Measurements from ENCODE around the gene APLNR.

GRCh38 chr11:57240757-57241156, 3.7 kb upstream of the APLNR start:
- TF ChIP-seq CTCF (IDR thresholded peaks at IDR 0.05; ENCODE audit: borderline replicate concordance, extremely low read depth, low read length, poor library complexity, severe bottlenecking) (no peak), EZH2 (IDR thresholded peaks at IDR 0.05; ENCODE audit: borderline replicate concordance, low read depth, low read length, severe bottlenecking) (no peak)
